H1 (cell line): Measurements from ENCODE around the gene BHMT. TPM values are rescaled to one million over a fixed set of nuclear protein-coding genes. Genes with fewer than 3 reads are reported as not detected.

Source experiments
- CTCF ChIA-PET: fragments of 300-600 bp; sonication (Branson Sonifier 250); formaldehyde crosslinking; loops from one replicate; lab custom pipeline; 2021; ENCODE audit not compliant: partially characterized antibody; lab: Charles Lee
- POLR2A ChIA-PET: fragments of 300-600 bp; sonication (Branson Sonifier 250); formaldehyde crosslinking; loops from one replicate; lab custom pipeline; 2021; ENCODE audit warnings: inconsistent platforms; ENCODE audit not compliant: partially characterized antibody; lab: Charles Lee
- DNase-seq, 2 experiments: peaks; one replicate each; pipeline versions ENCODE4 v3.0.0 to v3.0.0-alpha.2; 2010 to 2022; ENCODE audit warnings: low spot score in 2 of 2, low read depth in 1 of 2, mixed read lengths in 1 of 2
- FAIRE-seq: peaks from 2 replicates; lab custom pipeline; 2011; peaks lifted over from hg19 to GRCh38; lab: Jason Lieb, UNC
- H2AFZ ChIP-seq: 2 replicates; pipeline ENCODE4 v1.8.1; 2012; ENCODE audit warnings: low read length, inconsistent platforms
- H2AK5ac ChIP-seq: 2 replicates; pipeline ENCODE4 v1.6.1; 2013; ENCODE audit warnings: low read depth, low read length
- H2BK120ac ChIP-seq: replicated peaks from 2 replicates; pipeline ENCODE3; 2013; ENCODE audit warnings: low read depth, low read length, inconsistent platforms
- H2BK12ac ChIP-seq: 2 replicates; pipeline ENCODE4 v1.6.1; 2013; ENCODE audit warnings: low read depth, low read length
- H2BK15ac ChIP-seq: 2 replicates; pipeline ENCODE4 v1.6.1; 2013; ENCODE audit warnings: low read length
- H2BK20ac ChIP-seq: 2 replicates; pipeline ENCODE4 v1.6.1; 2013; ENCODE audit warnings: low read length
- H2BK5ac ChIP-seq: 2 replicates; pipeline ENCODE4 v1.6.1; 2013; ENCODE audit warnings: low read depth, low read length
- H3K14ac ChIP-seq: 2 replicates; pipeline ENCODE4 v1.6.1; 2013; ENCODE audit warnings: inconsistent platforms; ENCODE audit not compliant: insufficient read length
- H3K18ac ChIP-seq: 2 replicates; pipeline ENCODE4 v1.6.1; 2013; ENCODE audit warnings: low read length; ENCODE audit errors: extremely low read depth
- H3K23ac ChIP-seq: 2 replicates; pipeline ENCODE4 v1.6.1; 2013; ENCODE audit warnings: inconsistent platforms; ENCODE audit not compliant: insufficient read length
- H3K23me2 ChIP-seq: 2 replicates; pipeline ENCODE4 v1.6.1; 2013; ENCODE audit warnings: low read depth, low read length
- H3K27ac ChIP-seq: 2 replicates; pipeline ENCODE4 v1.6.1; 2011; ENCODE audit warnings: low read depth, low read length, inconsistent platforms
- H3K27me3 ChIP-seq, 4 experiments: replicated peaks in 1 of 4; 1 replicate in 1 of 4; 2 replicates in 3 of 4; pipeline versions ENCODE4 v1.6.1 to v1.8.1; 2011 to 2013; ENCODE audit warnings: low read length in 3 of 4, mild to moderate bottlenecking in 3 of 4, inconsistent platforms in 2 of 4, mixed read lengths in 2 of 4, moderate library complexity in 1 of 4; ENCODE audit not compliant: control insufficient read depth in 3 of 4, insufficient read depth in 3 of 4; ENCODE audit errors: extremely low read depth in 1 of 4
- H3K36me3 ChIP-seq, 4 experiments: 2 replicates each; pipeline versions ENCODE4 v1.6.1 to v1.8.1; 2011 to 2013; ENCODE audit warnings: mild to moderate bottlenecking in 4 of 4, low read length in 3 of 4, moderate library complexity in 2 of 4, control low read depth in 1 of 4, inconsistent platforms in 1 of 4; ENCODE audit not compliant: insufficient read depth in 4 of 4, control insufficient read depth in 2 of 4
- H3K4ac ChIP-seq: replicated peaks from 2 replicates; pipeline ENCODE3; 2013; ENCODE audit warnings: low read length, low read depth, mixed read lengths, inconsistent platforms; ENCODE audit not compliant: insufficient read length
- H3K4me1 ChIP-seq, 4 experiments: replicated peaks in 1 of 4; 1 replicate in 1 of 4; 2 replicates in 3 of 4; pipeline versions ENCODE4 v1.6.1 to v1.8.1; 2011 to 2013; ENCODE audit warnings: low read length in 3 of 4, inconsistent platforms in 2 of 4, mixed read lengths in 1 of 4; ENCODE audit not compliant: insufficient read depth in 4 of 4, control insufficient read depth in 3 of 4
- H3K4me2 ChIP-seq, 2 experiments: 2 replicates each; pipeline versions ENCODE4 v1.6.1 to v1.8.1; 2011 to 2013; ENCODE audit warnings: low read depth in 2 of 2, low read length in 2 of 2, control low read depth in 1 of 2, inconsistent platforms in 1 of 2, mild to moderate bottlenecking in 1 of 2; ENCODE audit not compliant: insufficient read depth in 1 of 2
- H3K4me3 ChIP-seq, 4 experiments: fragments of 200-600, 300-600 bp in 1 of 4; sonication (generic), shearing (Covaris generic), sonication (Bioruptor Twin) in 1 of 4; 2 replicates each; pipeline versions ENCODE4 v1.5.1 to v1.8.1; 2011 to 2016; ENCODE audit warnings: low read length in 4 of 4, low read depth in 3 of 4, control low read depth in 2 of 4, inconsistent platforms in 2 of 4, mild to moderate bottlenecking in 2 of 4, mixed read lengths in 1 of 4, moderate library complexity in 1 of 4; ENCODE audit not compliant: insufficient read depth in 2 of 4; ENCODE audit errors: extremely low read depth in 1 of 4
- H3K56ac ChIP-seq: replicated peaks from 2 replicates; pipeline ENCODE3; 2013; ENCODE audit warnings: low read depth, mild to moderate bottlenecking, mixed read lengths, low read length, inconsistent platforms; ENCODE audit not compliant: insufficient read length
- H3K79me1 ChIP-seq: 2 replicates; pipeline ENCODE4 v1.6.1; 2013; ENCODE audit warnings: low read depth, low read length, control low read depth
- H3K79me2 ChIP-seq, 2 experiments: 2 replicates each; pipeline versions ENCODE4 v1.6.1 to v1.8.1; 2012 to 2013; ENCODE audit warnings: low read length in 2 of 2, mild to moderate bottlenecking in 2 of 2, inconsistent platforms in 1 of 2; ENCODE audit not compliant: insufficient read depth in 2 of 2, control insufficient read depth in 1 of 2
- H3K9ac ChIP-seq, 4 experiments: replicated peaks in 1 of 4; 1 replicate in 1 of 4; 2 replicates in 3 of 4; pipeline versions ENCODE4 v1.6.1 to v1.8.1; 2011 to 2013; ENCODE audit warnings: low read depth in 3 of 4, low read length in 3 of 4, control low read depth in 2 of 4, mild to moderate bottlenecking in 2 of 4, moderate library complexity in 2 of 4, inconsistent platforms in 1 of 4; ENCODE audit errors: extremely low read depth in 1 of 4
- H3K9me3 ChIP-seq, 2 experiments: 2 replicates each; pipeline versions ENCODE4 v1.6.1 to v1.8.1; 2012 to 2013; ENCODE audit warnings: mild to moderate bottlenecking in 2 of 2, moderate library complexity in 2 of 2, control low read depth in 1 of 2, inconsistent platforms in 1 of 2, low read depth in 1 of 2, low read length in 1 of 2, mixed read lengths in 1 of 2; ENCODE audit not compliant: insufficient read depth in 2 of 2
- H4K20me1 ChIP-seq, 2 experiments: replicated peaks in 1 of 2; 2 replicates each; pipeline versions ENCODE3 to v1.8.1; 2011 to 2013; ENCODE audit warnings: inconsistent platforms in 2 of 2, low read length in 2 of 2, mild to moderate bottlenecking in 1 of 2; ENCODE audit not compliant: insufficient read depth in 2 of 2, control insufficient read depth in 1 of 2
- H4K5ac ChIP-seq: 2 replicates; pipeline ENCODE4 v1.6.1; 2013; ENCODE audit warnings: low read length, low read depth, mixed read lengths, inconsistent platforms; ENCODE audit not compliant: insufficient read length
- H4K8ac ChIP-seq: 2 replicates; pipeline ENCODE4 v1.8.0; 2013; ENCODE audit warnings: mild to moderate bottlenecking, moderate library complexity, low read length, inconsistent platforms; ENCODE audit not compliant: insufficient read depth; ENCODE audit errors: extremely low read depth
- H4K91ac ChIP-seq: replicated peaks from 2 replicates; pipeline ENCODE3; 2013; ENCODE audit warnings: low read length, mixed read lengths, inconsistent platforms; ENCODE audit not compliant: insufficient read length
- CEBPB ChIP-seq: IDR thresholded peaks from 2 replicates; pipeline ENCODE4 v1.6.1; 2012; ENCODE audit warnings: low read depth, low read length
- EZH2 ChIP-seq: fragments of 200-600 bp; sonication (generic); IDR thresholded peaks from 2 replicates; pipeline ENCODE4 v1.7.1; 2012; ENCODE audit warnings: low read depth, mild to moderate bottlenecking, moderate library complexity, low read length, inconsistent platforms; ENCODE audit not compliant: severe bottlenecking
- MAFK ChIP-seq: IDR thresholded peaks from 2 replicates; pipeline ENCODE4 v1.6.1; 2012; ENCODE audit warnings: low read depth, mild to moderate bottlenecking, improper control_type of control experiment, low read length
- SIRT6 ChIP-seq: IDR thresholded peaks from one replicate; pipeline ENCODE4 v1.7.1; 2012; ENCODE audit warnings: low read length, inconsistent platforms
- SP1 ChIP-seq: IDR thresholded peaks from 2 replicates; pipeline ENCODE4 v1.6.1; 2011; ENCODE audit warnings: low read depth, low read length
- SUZ12 ChIP-seq: fragments of 200-600 bp; sonication (generic); IDR thresholded peaks from 2 replicates; pipeline ENCODE4 v1.6.1; 2012; ENCODE audit warnings: mild to moderate bottlenecking, inconsistent platforms, low read length, moderate library complexity, mixed read lengths
- TAF7 ChIP-seq: optimal IDR thresholded peaks from 2 replicates; pipeline ENCODE3; 2011; ENCODE audit warnings: low read depth, mild to moderate bottlenecking, inconsistent platforms, low read length, moderate library complexity, borderline replicate concordance
- TEAD4 ChIP-seq: IDR thresholded peaks from 2 replicates; pipeline ENCODE4 v1.6.1; 2012; ENCODE audit warnings: low read depth, low read length, inconsistent platforms, mixed read lengths
- YY1 ChIP-seq: IDR thresholded peaks from 2 replicates; pipeline ENCODE4 v1.6.1; 2011; ENCODE audit warnings: low read depth, mild to moderate bottlenecking, low read length
- WGBS, 2 experiments: shearing (Covaris generic) in 1 of 2; methylation state at CpG; one replicate each; pipeline versions ENCODE4 v1.1.6 to v1.1.7; 2013 to 2015; ENCODE audit warnings: low lambda C conversion rate in 2 of 2, mixed read lengths in 2 of 2, inconsistent platforms in 1 of 2, low coverage in 1 of 2, missing lambda C conversion rate in 1 of 2; ENCODE audit not compliant: insufficient replicate concordance in 2 of 2, insufficient coverage in 1 of 2, insufficient read length in 1 of 2; ENCODE audit errors: extremely low coverage in 1 of 2, missing lambda C conversion rate in 1 of 2; 5-methylcytosine and 5-hydroxymethylcytosine counted together
- polyA plus RNA-seq, 7 experiments: library from polyadenylated mRNA; depleted of rRNA in 3 of 7; stranded (reverse) in 5 of 7; unstranded in 2 of 7; fragments of >200 nt in 5 of 7; fragments of 200-250 nt in 2 of 7; gene quantifications; 1 replicate in 5 of 7; 2 replicates in 1 of 7; 4 replicates in 1 of 7; pipeline versions ENCODE4 v1.2.1 to v1.2.3, GENCODE V29; 2011 to 2013; ENCODE audit warnings: missing spikeins in 2 of 7, mixed read lengths in 2 of 7
- total RNA-seq: library from RNA; stranded (reverse); fragmentation: NEBNext Ultra II Directional; extraction: Animal tissue kit (Norgen Biotek cat#: 25700); gene quantifications from 2 replicates; pipeline ENCODE4 v1.2.1, GENCODE V29; 2021

The BHMT gene
- total and polyA plus RNA-seq, 2 of the 8 experiments (the other 6 are each of a cell fraction or from before 2014, with no cell fraction given), result 0.54 to 1.6 TPM

- no peak overlapping the region for H2AK5ac ChIP-seq
- no peak overlapping the region for H2BK20ac ChIP-seq
- H3K4ac ChIP-seq, result peak overlapping the region; percentile 73
- H2BK5ac ChIP-seq, result peak overlapping the region; percentile 86; the same call in 1 of the 2 replicates
- H3K14ac ChIP-seq, result no peak overlapping the region
- no peaks in the 10 kb centered on the region for H3K79me2 ChIP-seq
- POLR2A ChIA-PET, result interaction anchor here (1.1 kb wide), 1 partner anchor 22 kb away, joined by 3 read pairs; no protein-coding TSS in a partner anchor
- H3K27me3 ChIP-seq, result no peaks in the 10 kb centered on the region
- no peaks in the 10 kb centered on the region for H3K36me3 ChIP-seq
- H3K79me1 ChIP-seq, result no peaks in the 10 kb centered on the region
- CTCF ChIA-PET, result interaction anchor here (2.0 kb wide), 1 partner anchor 19 kb away, joined by 6 read pairs; no protein-coding TSS in a partner anchor
- no peaks in the 10 kb centered on the region for H4K20me1 ChIP-seq
- peaks cover 0 to 4% (median 3%) of the 10 kb centered on the region in 4 experiments; a peak in 4 of 7 replicates for H3K4me1 ChIP-seq
- H3K23me2 ChIP-seq, result peaks cover 2% of the 10 kb centered on the region; the same call in 1 of the 2 replicates
- H2AFZ ChIP-seq, result peak overlapping the region; percentile 76; the same call in 1 of the 2 replicates
- no peak overlapping the region for H3K4me3 ChIP-seq
- no peak overlapping the region for H3K27ac ChIP-seq
- 75% methylated on average over 6 of the region's 6 CpGs; no CpG with 5 or more reads in 1 of the 2 experiments for WGBS, 2 experiments
- no peak overlapping the region for H3K18ac ChIP-seq
- TF ChIP-seq TAF7 (no peak), CEBPB (no peak), MAFK (no peak), SIRT6 (no peak), YY1 (no peak), EZH2 (no peak), SUZ12 (no peak), TEAD4 (peak; percentile 53; the same call in 1 of the 2 replicates), SP1 (no peak)
- peak overlapping the region; percentile 18 for H2BK120ac ChIP-seq
- H3K9me3 ChIP-seq, result no peaks in the 10 kb centered on the region
- H4K5ac ChIP-seq, result no peak overlapping the region
- DNase-seq (no peak), FAIRE-seq (no peak)
- H3K23ac ChIP-seq, result no peak overlapping the region
- H2BK12ac ChIP-seq, result no peak overlapping the region
- H4K8ac ChIP-seq, result no peak overlapping the region
- H3K56ac ChIP-seq, result peak overlapping the region; percentile 81
- peak overlapping the region; percentile 23; the same call in 1 of the 2 replicates for H2BK15ac ChIP-seq
- no peak overlapping the region for H3K9ac ChIP-seq
- peak overlapping the region; percentile 51 for H4K91ac ChIP-seq
- no peak overlapping the region for H3K4me2 ChIP-seq
These were observed 40.5 kb downstream of the BHMT start for GRCh38 chr5:79151942-79152671.
